ENCODE data around the gene IRAK1BP1.
A peak's percentile ranks its signal among the peaks of the same experiment; 100 is the strongest.
"Not testable (repeated sequence)": the region's sequence is repeated elsewhere in the genome, so short reads cannot be mapped to it uniquely, and the experiment has no call there.

The IRAK1BP1 gene

GRCh38 chr6:78867370-78868040, at the start of gene IRAK1BP1:
Gene IRAK1BP1 (plus strand): TSS chr6:78867551. CDS start chr6:78867577, 26 bp downstream.
- DNase-seq (ENCODE audit: low spot score) = peak; percentile 91

- DNase-seq (ENCODE audit: low spot score) = no peak
Measured at GRCh38 chr6:78824045-78824444, 43.3 kb upstream of the IRAK1BP1 start.

- DNase-seq (ENCODE audit: low spot score) = no peak
Measured at GRCh38 chr6:78829407-78829806, 37.9 kb upstream of the IRAK1BP1 start.

- DNase-seq (ENCODE audit: low spot score) = no peak
Measured at GRCh38 chr6:78830805-78831204, 36.5 kb upstream of the IRAK1BP1 start.

- DNase-seq (ENCODE audit: low spot score) = no peak
Measured at GRCh38 chr6:78831492-78831891, 35.9 kb upstream of the IRAK1BP1 start.

- DNase-seq (ENCODE audit: low spot score) = no peak
Measured at GRCh38 chr6:78832091-78832808, 35.1 kb upstream of the IRAK1BP1 start.

- no peak for DNase-seq (ENCODE audit: low spot score)
Measured at GRCh38 chr6:78835817-78836216, 31.5 kb upstream of the IRAK1BP1 start.

- DNase-seq (ENCODE audit: low spot score) = no peak
Measured at GRCh38 chr6:78836598-78836997, 30.8 kb upstream of the IRAK1BP1 start.

GRCh38 chr6:78841111-78841510, 26.2 kb upstream of the IRAK1BP1 start:
- DNase-seq (ENCODE audit: low spot score) = no peak

GRCh38 chr6:78842953-78843352, 24.4 kb upstream of the IRAK1BP1 start:
- DNase-seq (ENCODE audit: low spot score) = no peak

- DNase-seq (ENCODE audit: low spot score) = no peak
Measured at GRCh38 chr6:78844899-78845298, 22.5 kb upstream of the IRAK1BP1 start.

- DNase-seq (ENCODE audit: low spot score) = no peak
Measured at GRCh38 chr6:78845567-78845966, 21.8 kb upstream of the IRAK1BP1 start.

GRCh38 chr6:78850621-78851020, 16.7 kb upstream of the IRAK1BP1 start:
- DNase-seq (ENCODE audit: low spot score) = no peak

GRCh38 chr6:78851156-78851555, 16.2 kb upstream of the IRAK1BP1 start:
- no peak for DNase-seq (ENCODE audit: low spot score)

- no peak for DNase-seq (ENCODE audit: low spot score)
Measured at GRCh38 chr6:78854546-78854945, 12.8 kb upstream of the IRAK1BP1 start.

GRCh38 chr6:78858339-78858938, 8.9 kb upstream of the IRAK1BP1 start:
- DNase-seq (ENCODE audit: low spot score) = not testable (repeated sequence)

GRCh38 chr6:78861509-78861908, 5.8 kb upstream of the IRAK1BP1 start:
- DNase-seq (ENCODE audit: low spot score) = no peak

- DNase-seq (ENCODE audit: low spot score) = no peak
Measured at GRCh38 chr6:78863576-78863975, 3.8 kb upstream of the IRAK1BP1 start.

- no peak for DNase-seq (ENCODE audit: low spot score)
Measured at GRCh38 chr6:78864957-78865356, 2.4 kb upstream of the IRAK1BP1 start.

GRCh38 chr6:78867020-78867369, 356 bp upstream of the IRAK1BP1 start:
- no peak for DNase-seq (ENCODE audit: low spot score)

- DNase-seq (ENCODE audit: low spot score) = no peak
Measured at GRCh38 chr6:78868116-78868515, 765 bp downstream of the IRAK1BP1 start.

- no peak for DNase-seq (ENCODE audit: low spot score)
Measured at GRCh38 chr6:78875505-78875904, 8.2 kb downstream of the IRAK1BP1 start.

- DNase-seq (ENCODE audit: low spot score) = no peak
Measured at GRCh38 chr6:78883651-78884050, 16.3 kb downstream of the IRAK1BP1 start.
